Skin of body (tissue), 2 donors: ENCODE measurements around the gene WDR38. TPM values are rescaled to one million over a fixed set of nuclear protein-coding genes. Genes with fewer than 3 reads are reported as not detected.

Experiments
- DNase-seq: peaks from one replicate; lab custom pipeline; 2025; lab: John Stamatoyannopoulos, UW
- total RNA-seq: library from RNA; depleted of rRNA; stranded (reverse); fragments of >200 nt; gene quantifications from one replicate; pipeline ENCODE4 v1.2.3, GENCODE V29; 2014

WDR38 gene
- total RNA-seq, 1 donor from 2014 or later: not detected

DNA sequence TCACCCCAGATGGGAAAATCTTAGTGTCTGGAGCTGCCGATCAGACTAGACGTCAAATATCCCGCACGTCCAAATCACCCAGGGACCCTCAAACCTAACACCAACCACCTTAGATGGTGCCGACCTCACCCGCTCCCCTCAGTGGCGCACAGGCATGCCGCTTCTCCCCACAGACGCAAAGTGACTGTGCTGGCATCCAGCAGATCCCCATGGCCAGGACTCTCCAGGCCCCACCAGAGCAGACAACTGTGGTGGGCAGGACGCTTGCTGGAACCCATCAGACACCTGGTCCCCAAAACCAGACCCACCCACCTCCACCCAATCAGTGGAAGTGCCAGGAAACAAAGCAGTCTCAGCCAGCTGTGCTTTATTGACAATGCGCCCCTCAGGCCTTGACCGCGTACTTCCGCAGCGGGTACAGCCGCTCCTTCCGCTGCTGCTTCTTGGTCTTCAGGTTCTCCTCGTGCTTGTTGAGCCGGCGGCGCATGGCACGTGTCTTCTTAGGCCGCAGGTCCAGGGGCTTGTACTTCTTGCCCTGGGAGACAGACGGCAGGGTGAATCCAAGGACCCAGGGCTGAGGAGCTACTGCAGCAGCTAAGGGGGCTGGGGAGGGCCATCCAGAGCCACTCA, 4.4 kb downstream of the WDR38 start:
- no peak for DNase-seq

DNA sequence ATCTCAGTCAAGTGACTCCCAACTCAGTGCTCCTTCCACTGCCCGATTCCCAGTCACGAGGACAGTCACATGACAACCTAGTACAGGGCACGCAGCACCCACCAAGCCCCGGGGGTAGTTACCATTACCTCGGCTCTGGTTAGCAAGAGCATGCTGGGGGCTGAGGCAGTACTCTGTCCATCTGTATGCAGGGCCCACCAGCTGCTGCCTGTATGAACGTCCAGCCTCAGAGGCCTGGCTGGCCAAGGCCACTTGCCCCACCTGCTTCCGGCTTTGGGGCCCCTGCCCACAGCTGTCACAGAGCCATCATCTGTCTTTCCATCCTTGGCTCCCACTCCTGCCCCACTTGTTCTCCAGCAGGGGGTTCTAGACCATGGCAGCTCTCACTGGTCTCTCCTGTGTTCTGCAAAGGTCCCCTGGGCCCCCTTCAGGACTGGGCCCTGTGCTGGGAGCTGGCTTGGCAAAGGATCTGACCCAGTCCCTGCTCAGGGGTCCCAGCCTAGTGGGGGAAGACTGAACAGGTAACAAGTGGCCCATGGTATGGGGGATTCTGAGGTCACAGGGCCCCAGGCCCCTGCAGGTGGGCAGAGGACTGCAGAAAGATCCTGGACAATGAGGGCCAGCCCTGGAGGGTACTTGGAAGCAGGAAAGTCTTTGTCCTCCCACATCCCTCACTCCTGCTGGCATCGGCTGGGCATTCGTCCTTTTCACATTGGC, 5.2 kb downstream of the WDR38 start:
- no peak for DNase-seq

DNA sequence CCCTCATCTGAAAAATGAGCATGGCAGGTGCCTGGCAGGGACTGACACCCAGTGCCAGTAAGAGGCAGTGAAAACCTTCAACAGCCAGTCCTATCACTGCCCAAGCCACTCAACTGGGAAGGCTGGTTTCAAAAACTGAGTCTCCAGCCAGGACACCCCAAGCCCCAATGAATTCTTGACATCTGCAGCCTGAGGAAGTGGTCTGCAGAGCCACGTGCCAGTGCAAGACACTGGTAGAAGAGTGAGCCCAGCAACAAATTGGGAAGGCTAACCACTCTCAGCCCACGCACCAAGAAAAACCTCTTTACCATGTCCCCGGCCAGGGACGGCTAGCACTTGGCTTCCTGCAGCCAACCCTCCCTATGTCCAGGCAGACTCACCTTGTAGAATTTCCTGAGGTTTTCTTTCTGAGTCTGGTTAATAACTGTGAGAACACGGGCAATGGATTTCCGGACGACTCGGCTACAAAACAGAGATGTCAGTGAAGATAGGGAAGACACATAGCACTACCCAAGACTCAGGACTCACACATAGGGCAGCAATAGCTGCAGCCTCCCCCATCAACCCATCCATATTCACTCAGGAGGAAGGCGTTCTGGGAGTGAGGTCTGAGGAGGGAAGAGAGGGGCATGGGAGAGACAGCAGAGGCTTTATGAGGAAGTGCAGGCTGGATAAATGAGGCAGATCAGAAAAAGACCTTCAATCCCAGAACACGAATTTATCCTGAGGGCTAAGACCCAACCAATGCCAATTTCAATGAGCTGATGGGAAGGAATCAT, 6.7 kb downstream of the WDR38 start:
- no peak for DNase-seq

GRCh38 chr9:124860582-124861341, 7.5 kb downstream of the WDR38 start:
- DNase-seq: no peak

- DNase-seq: peak; percentile 94
These were observed 8.3 kb downstream of the WDR38 start, which contains the start of the genes ARPC5L and RPL35 for GRCh38 chr9:124861342-124862229. Gene ARPC5L (plus strand): TSS chr9:124862130. CDS start chr9:124869291, 7,161 bp downstream. Gene RPL35 (minus strand): TSS chr9:124861957. CDS start chr9:124861912, 45 bp downstream.

DNA sequence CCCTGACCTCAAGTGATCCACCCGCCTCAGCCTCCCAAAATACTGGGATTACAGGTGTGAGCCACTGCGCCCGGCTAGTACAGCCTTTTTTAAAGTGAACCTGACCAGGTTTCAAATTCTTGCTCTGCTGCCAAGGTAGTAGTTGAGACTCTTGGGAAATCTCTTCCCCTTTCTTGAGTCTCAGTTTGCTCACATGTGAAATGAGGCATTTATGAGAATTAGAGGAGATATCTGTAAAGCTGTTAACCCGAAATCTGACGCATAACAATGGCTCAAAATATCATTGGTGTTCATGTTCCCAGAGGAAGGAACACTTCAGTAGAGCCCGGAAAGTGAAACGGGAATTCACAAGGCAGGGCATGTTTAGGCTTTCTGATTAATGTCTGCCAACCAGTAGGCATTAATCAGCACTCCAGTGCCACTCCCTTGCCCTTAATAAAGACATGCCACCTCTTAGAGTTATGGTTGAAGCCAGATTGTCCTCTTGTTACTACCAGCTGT, 10.2 kb downstream of the WDR38 start:
- DNase-seq: no peak

DNA sequence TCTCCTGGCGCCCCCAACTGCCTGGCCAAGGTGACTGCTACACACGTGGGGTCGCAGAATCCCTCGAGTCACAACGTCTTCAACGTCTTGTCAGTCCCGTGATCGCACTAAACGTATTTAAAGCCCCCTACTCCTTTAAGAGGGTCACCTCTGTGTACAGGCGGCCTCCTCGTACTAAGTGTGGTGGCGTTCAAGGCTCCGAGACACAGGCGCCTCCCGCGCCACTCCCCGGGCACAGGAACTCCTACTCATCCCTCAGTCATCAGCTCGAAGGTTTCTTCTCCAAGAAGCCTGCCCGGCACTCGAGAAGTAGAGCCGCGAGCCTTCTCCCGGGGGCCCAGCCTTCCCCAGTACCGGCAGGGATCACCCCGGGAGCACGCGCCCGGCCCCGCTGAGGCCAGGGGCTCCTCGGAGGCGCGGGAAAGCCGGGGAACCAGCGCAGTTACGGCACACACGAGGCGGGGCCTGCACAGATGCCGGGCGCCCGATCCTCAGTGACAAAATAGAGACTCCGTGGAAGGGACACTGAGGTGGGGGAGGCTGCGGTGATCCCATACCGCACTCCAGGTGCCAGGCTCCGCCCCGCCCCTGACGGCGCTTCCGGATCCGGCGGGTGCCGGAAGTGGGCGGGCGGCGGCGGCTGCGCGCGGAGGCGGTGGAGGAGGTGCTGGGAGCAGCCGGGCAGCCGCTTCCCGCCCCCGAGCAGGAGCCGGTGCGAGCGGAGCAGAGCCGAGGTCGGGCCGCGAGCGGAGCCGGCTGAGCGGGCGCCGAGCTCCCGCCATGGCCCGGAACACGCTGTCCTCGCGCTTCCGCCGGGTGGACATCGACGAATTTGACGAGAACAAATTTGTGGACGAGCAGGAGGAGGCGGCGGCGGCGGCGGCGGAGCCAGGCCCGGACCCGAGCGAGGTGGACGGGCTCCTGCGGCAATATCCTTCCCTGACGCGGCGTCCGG, 15.5 kb downstream of the WDR38 start:
- peak; percentile 69 for DNase-seq

GRCh38 chr9:124869466-124869985, 16.3 kb downstream of the WDR38 start:
- no peak for DNase-seq

DNA sequence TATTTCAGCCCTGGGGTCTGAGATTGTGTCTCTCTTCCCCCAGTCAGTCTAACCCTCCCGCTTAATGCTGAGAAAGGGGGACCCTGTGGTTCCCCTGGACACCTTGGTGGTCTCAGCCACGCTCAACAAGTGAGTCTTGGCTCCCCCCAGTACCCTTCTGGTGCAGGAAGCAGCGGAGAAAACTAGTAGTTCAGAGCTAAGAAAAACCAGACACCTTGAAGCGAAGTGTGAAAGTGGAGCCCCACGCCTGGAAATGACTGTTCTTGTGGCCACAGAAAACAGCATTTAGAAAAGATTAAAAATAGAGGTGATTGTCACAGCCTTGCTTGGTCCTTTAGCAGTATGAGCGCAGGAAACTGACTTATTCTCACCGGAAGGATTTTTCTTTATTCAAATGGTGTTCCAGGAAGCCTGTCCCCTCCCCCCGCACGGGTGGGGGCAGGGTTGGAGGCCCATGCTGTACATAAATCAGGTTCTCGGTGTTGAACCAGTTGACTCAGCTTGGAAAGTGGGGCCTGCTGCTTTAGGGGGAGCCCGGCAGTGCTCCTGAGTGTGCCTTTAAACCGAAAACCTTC, 16.8 kb downstream of the WDR38 start:
- no peak for DNase-seq

DNA sequence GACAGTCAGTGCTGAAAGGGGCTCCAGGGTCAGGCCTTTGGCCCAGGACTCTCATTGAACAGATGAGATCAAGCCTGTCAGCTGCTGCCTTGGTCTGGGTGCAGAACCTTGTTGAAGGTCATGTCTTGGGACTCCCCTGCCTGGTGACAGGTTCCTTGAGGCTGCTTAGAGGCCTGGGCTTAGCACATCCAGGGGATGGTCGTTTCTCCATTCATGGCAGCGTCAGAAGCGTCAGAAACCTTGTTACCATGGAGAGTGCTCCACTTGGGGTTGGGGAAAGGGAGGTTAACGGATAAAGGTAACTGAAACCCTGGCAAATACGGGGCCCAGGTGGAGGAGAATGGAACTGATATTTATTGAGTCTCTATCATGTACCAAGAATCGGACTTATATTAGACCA, 17.5 kb downstream of the WDR38 start:
- no peak for DNase-seq

GRCh38 chr9:124871156-124871561, 17.9 kb downstream of the WDR38 start:
- DNase-seq: no peak

- no peak for DNase-seq
These were observed 20.4 kb downstream of the WDR38 start for GRCh38 chr9:124873664-124874063.

DNA sequence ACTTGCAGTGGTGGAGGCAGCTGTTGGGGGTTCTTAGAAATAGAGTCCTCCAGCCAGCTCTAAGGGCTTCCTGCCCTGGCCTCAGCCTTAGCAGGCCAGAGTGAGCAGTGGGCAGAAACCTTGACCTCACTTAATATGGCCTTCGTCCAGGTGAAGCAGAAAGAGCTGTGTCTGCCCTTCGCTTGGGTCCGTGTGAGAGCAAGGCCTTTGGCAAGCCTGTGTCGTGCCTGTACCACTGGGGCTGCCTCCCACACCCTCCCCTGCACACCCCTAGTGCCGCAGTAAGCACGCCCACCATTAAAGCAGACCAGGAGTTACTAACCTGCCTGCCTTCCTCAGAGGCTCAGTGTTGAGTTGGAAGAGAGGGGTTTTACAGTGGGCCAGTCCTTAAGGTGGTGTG, 22.2 kb downstream of the WDR38 start:
- no peak for DNase-seq

- no peak for DNase-seq
These were observed 23.9 kb downstream of the WDR38 start for GRCh38 chr9:124877021-124877782.

DNA sequence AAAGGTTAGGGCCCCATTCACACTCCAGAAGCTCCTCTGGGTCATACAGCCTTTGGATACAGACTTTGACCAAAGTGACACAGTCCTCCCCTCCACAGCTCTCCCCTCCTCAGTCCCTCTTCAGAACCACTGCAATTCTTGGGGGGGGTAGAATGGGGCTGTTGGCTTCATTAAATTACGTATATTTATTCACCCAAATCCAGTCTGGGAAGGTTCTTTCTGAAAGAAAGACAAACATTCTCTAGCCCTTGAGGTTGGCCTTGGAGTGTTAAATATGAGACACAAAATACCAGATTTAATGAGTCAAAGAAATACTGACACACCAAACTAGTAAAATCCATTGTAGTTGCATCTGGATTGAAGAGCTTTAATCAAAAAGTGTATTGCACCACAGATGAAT, 24.8 kb downstream of the WDR38 start:
- DNase-seq: no peak

DNA sequence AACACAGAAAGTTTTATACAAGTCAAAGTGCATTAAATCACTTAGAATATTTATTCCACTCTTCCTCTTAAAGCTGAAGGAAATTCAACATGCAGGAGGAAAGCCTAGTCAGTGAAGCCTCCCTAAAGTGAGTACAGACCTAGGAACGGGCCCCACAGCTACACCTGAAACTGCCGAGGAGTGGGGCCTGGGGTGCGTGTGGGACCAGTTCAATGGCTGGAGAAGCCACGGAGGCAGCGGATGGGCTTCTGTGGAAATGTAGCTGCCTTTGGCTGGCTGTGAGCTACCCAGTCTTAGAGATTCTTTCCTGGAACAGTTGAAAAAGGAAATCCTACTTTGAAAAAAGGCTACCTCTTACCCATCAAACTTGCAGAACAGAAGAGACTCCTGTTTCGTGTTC, 25.3 kb downstream of the WDR38 start:
- no peak for DNase-seq

GRCh38 chr9:124879226-124879625, 26.0 kb downstream of the WDR38 start:
- DNase-seq: no peak

GRCh38 chr9:124880501-124880900, 27.2 kb downstream of the WDR38 start:
- DNase-seq: no peak
